GM21360 (cell line): ENCODE results near the gene CD180.

Source experiments
- ATAC-seq: cut with Tn5 transposase; IDR thresholded peaks from one replicate; pipeline ENCODE4 v1.9.1; 2021; ENCODE audit warnings: mild to moderate bottlenecking, moderate library complexity; ENCODE audit not compliant: unreplicated experiment

The CD180 gene

DNA sequence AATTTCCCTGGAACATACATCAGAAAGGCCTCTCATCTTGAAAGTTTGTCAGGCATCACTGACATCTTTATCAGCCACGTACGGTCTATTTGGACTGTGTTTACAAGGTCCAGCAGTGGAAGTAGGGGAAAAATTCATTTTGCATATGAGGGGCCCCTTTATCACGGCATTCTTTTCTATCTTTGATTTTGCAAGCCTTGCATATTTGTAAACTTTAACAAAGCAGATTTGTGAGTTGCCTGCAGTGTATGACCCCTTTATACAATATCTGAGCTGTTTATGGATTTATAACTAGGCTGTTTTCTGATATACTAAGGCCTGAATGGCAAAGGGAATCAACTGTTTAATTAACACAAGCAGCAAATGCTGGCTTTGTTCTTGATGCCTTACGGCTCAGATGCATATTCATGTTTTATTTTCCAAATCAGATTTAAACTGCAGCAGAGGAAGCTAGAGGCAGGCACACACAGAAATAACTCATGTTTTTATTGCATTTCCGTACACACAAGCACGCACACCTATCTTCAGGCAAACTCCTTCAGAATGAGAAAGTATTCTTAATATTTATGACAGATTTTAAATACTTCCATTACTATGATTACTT lies 61.1 kb downstream of the CD180 start:
- no peak for ATAC-seq

DNA sequence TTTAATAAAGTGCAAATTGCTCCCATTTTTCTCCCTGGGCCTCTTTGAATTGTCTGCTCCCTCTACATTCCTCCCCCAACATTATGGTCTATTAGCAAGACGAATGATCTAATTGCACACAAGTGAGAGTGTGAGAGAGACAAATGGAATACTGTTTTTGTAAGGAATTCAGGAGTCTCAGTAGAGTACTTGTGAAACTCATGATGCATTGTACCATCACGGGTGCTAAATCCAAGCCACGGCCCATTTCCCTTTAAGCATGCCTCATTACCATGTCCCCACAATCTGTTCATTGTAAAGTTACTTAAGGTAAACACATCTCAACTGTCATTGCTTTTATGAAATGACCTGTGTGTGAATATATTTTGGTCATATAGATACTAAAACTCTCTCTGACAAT lies 62.8 kb downstream of the CD180 start:
- ATAC-seq: no peak

DNA sequence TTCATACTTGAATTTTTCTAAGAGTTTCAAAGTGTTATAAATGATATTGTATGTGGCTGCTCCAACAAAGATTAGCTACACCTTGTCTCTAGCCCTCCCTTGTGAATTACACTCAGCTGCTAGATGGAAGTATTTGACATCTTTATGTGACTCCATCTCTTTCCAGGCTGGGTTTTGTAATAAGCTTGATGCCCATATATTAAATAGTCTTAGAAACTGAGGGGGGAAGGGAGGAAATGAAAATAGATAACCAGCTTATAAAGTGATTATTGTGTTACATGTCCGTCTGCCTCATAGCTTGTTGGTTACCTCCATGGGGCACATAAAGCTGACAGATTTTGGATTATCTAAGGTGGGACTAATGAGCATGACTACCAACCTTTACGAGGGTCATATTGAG lies 63.4 kb downstream of the CD180 start:
- no peak for ATAC-seq

DNA sequence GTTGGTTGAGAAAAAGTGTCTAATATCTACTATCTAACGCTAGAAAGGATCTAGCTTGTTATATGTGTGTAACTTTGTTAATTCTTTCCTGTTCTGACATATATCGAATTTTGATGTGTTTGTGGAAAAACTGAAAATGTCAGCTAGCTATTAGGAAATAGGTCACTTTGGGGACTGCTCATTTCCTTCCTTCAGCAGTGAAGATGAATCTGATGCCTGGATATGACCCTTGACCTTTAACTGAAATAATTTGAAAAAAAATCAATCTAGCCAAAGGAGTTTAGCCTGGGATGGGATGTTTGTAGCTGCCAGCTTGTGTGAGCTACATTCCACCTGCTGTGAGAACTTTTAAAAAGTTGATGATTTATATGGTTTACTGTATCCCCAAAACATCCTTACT lies 66.8 kb downstream of the CD180 start:
- ATAC-seq: no peak
